ENCODE data around the gene DRC3.

DNA sequence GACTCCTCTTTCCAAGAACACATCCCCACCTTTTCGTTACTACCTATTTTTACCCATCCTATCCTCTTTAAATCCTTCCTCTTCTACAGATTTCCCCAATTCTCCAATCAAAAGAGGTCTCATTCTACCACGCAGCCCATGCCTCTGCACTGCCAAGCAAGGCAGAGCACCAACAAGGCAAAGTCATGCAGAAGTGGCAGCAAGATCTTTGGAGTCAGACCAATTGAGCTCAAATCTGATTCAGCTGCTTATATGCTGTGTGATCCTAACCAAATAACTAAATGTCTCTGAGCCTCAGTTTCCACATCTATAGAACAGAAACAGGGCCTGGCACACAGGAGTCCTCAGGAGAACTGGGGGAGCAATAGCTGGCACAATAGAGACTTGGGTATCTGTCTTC, 41.5 kb upstream of the DRC3 start:
- TF ChIP-seq, protein P1, sequence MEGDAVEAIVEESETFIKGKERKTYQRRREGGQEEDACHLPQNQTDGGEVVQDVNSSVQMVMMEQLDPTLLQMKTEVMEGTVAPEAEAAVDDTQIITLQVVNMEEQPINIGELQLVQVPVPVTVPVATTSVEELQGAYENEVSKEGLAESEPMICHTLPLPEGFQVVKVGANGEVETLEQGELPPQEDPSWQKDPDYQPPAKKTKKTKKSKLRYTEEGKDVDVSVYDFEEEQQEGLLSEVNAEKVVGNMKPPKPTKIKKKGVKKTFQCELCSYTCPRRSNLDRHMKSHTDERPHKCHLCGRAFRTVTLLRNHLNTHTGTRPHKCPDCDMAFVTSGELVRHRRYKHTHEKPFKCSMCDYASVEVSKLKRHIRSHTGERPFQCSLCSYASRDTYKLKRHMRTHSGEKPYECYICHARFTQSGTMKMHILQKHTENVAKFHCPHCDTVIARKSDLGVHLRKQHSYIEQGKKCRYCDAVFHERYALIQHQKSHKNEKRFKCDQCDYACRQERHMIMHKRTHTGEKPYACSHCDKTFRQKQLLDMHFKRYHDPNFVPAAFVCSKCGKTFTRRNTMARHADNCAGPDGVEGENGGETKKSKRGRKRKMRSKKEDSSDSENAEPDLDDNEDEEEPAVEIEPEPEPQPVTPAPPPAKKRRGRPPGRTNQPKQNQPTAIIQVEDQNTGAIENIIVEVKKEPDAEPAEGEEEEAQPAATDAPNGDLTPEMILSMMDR (IDR thresholded peaks at IDR 0.05; ENCODE audit: insufficient read depth, low read depth, low read length), result no peak
- TF ChIP-seq EZH2 (IDR thresholded peaks at IDR 0.05; ENCODE audit: insufficient read depth, low read length), result no peak
